HEK293T (cell line): ENCODE results near the gene UPP2.

Experiments
- CTCF ChIA-PET: fragments of 350-600 bp; formaldehyde crosslinking; extraction: SDS; loops from one replicate; lab custom pipeline; 2021; ENCODE audit warnings: antibody characterized with exemption, inconsistent platforms; lab: Yijun Ruan, JAX
- POLR2A ChIA-PET: fragments of 350-600 bp; formaldehyde crosslinking; extraction: SDS; loops from one replicate; lab custom pipeline; 2020; ENCODE audit warnings: antibody characterized with exemption, inconsistent platforms; lab: Yijun Ruan, JAX
- DNase-seq: peaks from one replicate; pipeline ENCODE4 v3.0.0; 2012; ENCODE audit warnings: mixed read lengths; ENCODE audit errors: extremely low spot score
- ARNT ChIP-seq: fragments of 450-650 bp; IDR thresholded peaks from 2 replicates; pipeline ENCODE4 v1.6.1; 2017; ENCODE audit warnings: mild to moderate bottlenecking
- BHLHE40 ChIP-seq: fragments of 450-650 bp; IDR thresholded peaks from 2 replicates; pipeline ENCODE4 v1.6.1; 2016; ENCODE audit warnings: mild to moderate bottlenecking, moderate library complexity, borderline replicate concordance
- CTBP1 ChIP-seq: fragments of 450-650 bp; IDR thresholded peaks from 2 replicates; pipeline ENCODE4 v1.6.1; 2016; ENCODE audit warnings: borderline replicate concordance
- ELF4 ChIP-seq: fragments of 450-650 bp; IDR thresholded peaks from 2 replicates; pipeline ENCODE4 v1.6.1; 2017; ENCODE audit warnings: antibody characterized with exemption
- FOXA1 ChIP-seq: fragments of 450-650 bp; IDR thresholded peaks from 2 replicates; pipeline ENCODE4 v1.6.1; 2016; ENCODE audit warnings: mild to moderate bottlenecking
- FOXK2 ChIP-seq: fragments of 450-650 bp; IDR thresholded peaks from 2 replicates; pipeline ENCODE4 v1.6.1; 2016; ENCODE audit warnings: mild to moderate bottlenecking
- FOXM1 ChIP-seq: fragments of 450-650 bp; IDR thresholded peaks from 2 replicates; pipeline ENCODE4 v1.6.1; 2017; ENCODE audit warnings: mild to moderate bottlenecking, borderline replicate concordance
- HDGF ChIP-seq: fragments of 450-650 bp; IDR thresholded peaks from 2 replicates; pipeline ENCODE4 v1.6.1; 2017; ENCODE audit warnings: antibody characterized with exemption, borderline replicate concordance
- L3MBTL2 ChIP-seq: fragments of 450-650 bp; conservative IDR thresholded peaks from 2 replicates; pipeline ENCODE4 v1.6.1; 2016; ENCODE audit warnings: mild to moderate bottlenecking
- LEF1 ChIP-seq: fragments of 450-650 bp; IDR thresholded peaks from 2 replicates; pipeline ENCODE4 v1.6.1; 2017; ENCODE audit warnings: mild to moderate bottlenecking, borderline replicate concordance
- NFRKB ChIP-seq: fragments of 450-650 bp; IDR thresholded peaks from 2 replicates; pipeline ENCODE4 v1.6.1; 2016; ENCODE audit warnings: mild to moderate bottlenecking, moderate library complexity
- PKNOX1 ChIP-seq: fragments of 450-650 bp; IDR thresholded peaks from 2 replicates; pipeline ENCODE4 v1.6.1; 2016
- SP1 ChIP-seq: fragments of 450-650 bp; IDR thresholded peaks from 2 replicates; pipeline ENCODE4 v1.6.1; 2017
- SUZ12 ChIP-seq: fragments of 450-650 bp; IDR thresholded peaks from 2 replicates; pipeline ENCODE4 v1.6.1; 2016; ENCODE audit warnings: mild to moderate bottlenecking
- TARDBP ChIP-seq: fragments of 450-650 bp; IDR thresholded peaks from 2 replicates; pipeline ENCODE4 v1.6.1; 2016
- ZNF384 ChIP-seq: fragments of 450-650 bp; IDR thresholded peaks from 2 replicates; pipeline ENCODE4 v1.6.1; 2016

The UPP2 gene

GRCh38 chr2:158100411-158100810, 1.3 kb upstream of the UPP2 start:
- CTCF ChIA-PET: no interaction called here

GRCh38 chr2:158102446-158102845, 770 bp downstream of the UPP2 start:
- POLR2A ChIA-PET: no interaction called here
- CTCF ChIA-PET: no interaction called here
- no peak for TF ChIP-seq FOXM1
- no peak for TF ChIP-seq LEF1
- no peak for TF ChIP-seq NFRKB
- TF ChIP-seq FOXA1: no peak
- no peak for TF ChIP-seq TARDBP
- no peak for TF ChIP-seq SUZ12
- no peak for TF ChIP-seq HDGF
- TF ChIP-seq CTBP1: no peak
- no peak for TF ChIP-seq BHLHE40
- no peak for TF ChIP-seq PKNOX1
- TF ChIP-seq L3MBTL2: no peak
- no peak for TF ChIP-seq ELF4
- no peak for TF ChIP-seq FOXK2
- TF ChIP-seq SP1: no peak
- no peak for DNase-seq

More at GRCh38 chr2:158100411-158100810, 1.3 kb upstream of the UPP2 start:
- no peak for TF ChIP-seq FOXM1
- no peak for TF ChIP-seq PKNOX1
- TF ChIP-seq NFRKB: no peak
- TF ChIP-seq LEF1: no peak
- TF ChIP-seq ELF4: no peak
- TF ChIP-seq FOXA1: no peak
- no peak for TF ChIP-seq HDGF
- no peak for TF ChIP-seq TARDBP
- TF ChIP-seq CTBP1: no peak
- no peak for TF ChIP-seq L3MBTL2
- TF ChIP-seq SP1: no peak
- TF ChIP-seq SUZ12: no peak
- TF ChIP-seq ARNT: no peak
- TF ChIP-seq ZNF384: no peak
- TF ChIP-seq BHLHE40: no peak
- TF ChIP-seq FOXK2: no peak
- DNase-seq: no peak
- POLR2A ChIA-PET: no interaction called here

- TF ChIP-seq BHLHE40 (no peak), FOXA1 (no peak), HDGF (no peak), TARDBP (no peak), L3MBTL2 (no peak), ARNT (no peak), FOXM1 (no peak), CTBP1 (no peak), SP1 (no peak), SUZ12 (no peak), PKNOX1 (no peak), ZNF384 (no peak), FOXK2 (no peak), LEF1 (no peak)
- DNase-seq: no peak
- POLR2A ChIA-PET: no interaction called here
- CTCF ChIA-PET: no interaction called here
Observed at GRCh38 chr2:158103411-158104012, 1.8 kb downstream of the UPP2 start.

- ChIA-PET CTCF (no interaction called here), POLR2A (no interaction called here)
- no peak for DNase-seq
- no peak for TF ChIP-seq CTBP1
- TF ChIP-seq SUZ12: no peak
- no peak for TF ChIP-seq NFRKB
- no peak for TF ChIP-seq HDGF
- TF ChIP-seq BHLHE40: no peak
- TF ChIP-seq L3MBTL2: no peak
- TF ChIP-seq FOXK2: no peak
- TF ChIP-seq ELF4: no peak
- TF ChIP-seq LEF1: no peak
- no peak for TF ChIP-seq PKNOX1
- no peak for TF ChIP-seq FOXA1
- no peak for TF ChIP-seq TARDBP
- TF ChIP-seq FOXM1: no peak
- TF ChIP-seq SP1: no peak
- TF ChIP-seq ARNT: no peak
- TF ChIP-seq ZNF384: no peak
Observed at GRCh38 chr2:158104903-158105302, 3.2 kb downstream of the UPP2 start.

DNA sequence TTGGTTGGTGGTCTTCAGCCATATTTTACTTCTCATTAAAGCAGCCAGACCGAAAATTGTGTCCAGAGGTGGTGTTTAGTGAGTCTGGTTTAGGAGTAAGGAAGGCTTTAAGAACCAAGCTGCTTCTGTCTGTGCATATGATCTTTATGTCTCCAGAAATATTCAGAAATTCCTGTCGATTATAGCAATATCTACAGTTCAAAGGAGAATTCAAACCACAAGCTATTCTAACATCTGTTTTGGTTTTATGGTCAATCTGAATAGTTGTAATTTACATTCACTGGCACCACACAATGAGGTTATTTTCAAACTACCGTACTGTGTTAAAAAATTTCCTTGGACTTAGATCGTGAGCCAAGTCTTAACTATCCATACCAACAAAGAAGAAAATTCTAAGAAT, 11.3 kb downstream of the UPP2 start:
- TF ChIP-seq ZNF384 (no peak), L3MBTL2 (no peak), PKNOX1 (no peak), TARDBP (no peak), FOXA1 (no peak), HDGF (no peak), CTBP1 (no peak), BHLHE40 (no peak), ELF4 (no peak), NFRKB (no peak), LEF1 (no peak), SP1 (no peak), FOXK2 (no peak), SUZ12 (no peak), FOXM1 (no peak), ARNT (no peak)
- POLR2A ChIA-PET: no interaction called here
- CTCF ChIA-PET: no interaction called here
- no peak for DNase-seq
